ENCODE measurements around the gene SLC9A8. TPM values are rescaled to one million over a fixed set of nuclear protein-coding genes. Genes with fewer than 3 reads are reported as not detected.

The SLC9A8 gene
- total RNA-seq, 1 donor from 2014 or later, result 5.2 TPM

DNA sequence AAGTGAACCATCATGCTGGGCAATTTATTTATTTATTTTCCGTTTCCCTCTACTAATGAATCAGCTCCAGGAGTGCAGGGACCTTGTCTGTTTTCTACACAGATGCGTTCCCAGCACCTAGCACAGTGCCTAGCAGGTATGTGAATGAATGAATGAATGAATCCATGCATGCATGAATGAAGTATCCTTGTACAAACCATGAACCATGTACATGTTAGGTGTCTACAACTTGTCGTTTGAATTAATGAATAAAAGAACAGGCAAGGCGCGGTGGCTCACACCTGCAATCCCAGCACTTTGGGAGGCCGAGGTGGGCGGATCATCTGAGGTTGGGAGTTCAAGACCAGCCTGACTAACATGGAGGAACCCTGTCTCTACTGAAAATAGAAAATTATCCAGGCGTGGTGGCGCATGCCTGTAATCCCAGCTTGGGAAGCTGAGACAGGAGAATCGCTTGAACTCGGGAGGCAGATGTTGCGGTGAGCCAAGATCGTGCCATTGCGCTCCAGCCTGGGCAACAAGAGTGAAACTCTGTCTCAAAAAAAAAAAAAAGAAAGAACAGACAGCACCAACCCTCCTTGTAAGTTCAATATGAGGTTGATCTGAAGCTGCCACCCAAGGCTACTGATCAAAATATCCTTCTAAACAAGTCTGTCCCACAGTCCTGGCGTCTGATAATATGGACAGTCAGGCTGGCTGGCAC lies 27.3 kb upstream of the SLC9A8 start:
- DNase-seq (ENCODE audit: low spot score), result no peak
- Mint-ChIP-seq H3K36me3 (ENCODE audit: low read depth) (no peaks in the 10 kb centered on the region), H3K4me3 (ENCODE audit: unreplicated experiment) (no peak overlapping the region), H3K27ac (ENCODE audit: unreplicated experiment) (no peak overlapping the region), H3K9me3 (ENCODE audit: low read depth) (no peaks in the 10 kb centered on the region), H3K27me3 (ENCODE audit: low read depth) (no peaks in the 10 kb centered on the region), H3K4me1 (ENCODE audit: low read depth) (peaks cover 8% of the 10 kb centered on the region)
- TF ChIP-seq, protein P1, sequence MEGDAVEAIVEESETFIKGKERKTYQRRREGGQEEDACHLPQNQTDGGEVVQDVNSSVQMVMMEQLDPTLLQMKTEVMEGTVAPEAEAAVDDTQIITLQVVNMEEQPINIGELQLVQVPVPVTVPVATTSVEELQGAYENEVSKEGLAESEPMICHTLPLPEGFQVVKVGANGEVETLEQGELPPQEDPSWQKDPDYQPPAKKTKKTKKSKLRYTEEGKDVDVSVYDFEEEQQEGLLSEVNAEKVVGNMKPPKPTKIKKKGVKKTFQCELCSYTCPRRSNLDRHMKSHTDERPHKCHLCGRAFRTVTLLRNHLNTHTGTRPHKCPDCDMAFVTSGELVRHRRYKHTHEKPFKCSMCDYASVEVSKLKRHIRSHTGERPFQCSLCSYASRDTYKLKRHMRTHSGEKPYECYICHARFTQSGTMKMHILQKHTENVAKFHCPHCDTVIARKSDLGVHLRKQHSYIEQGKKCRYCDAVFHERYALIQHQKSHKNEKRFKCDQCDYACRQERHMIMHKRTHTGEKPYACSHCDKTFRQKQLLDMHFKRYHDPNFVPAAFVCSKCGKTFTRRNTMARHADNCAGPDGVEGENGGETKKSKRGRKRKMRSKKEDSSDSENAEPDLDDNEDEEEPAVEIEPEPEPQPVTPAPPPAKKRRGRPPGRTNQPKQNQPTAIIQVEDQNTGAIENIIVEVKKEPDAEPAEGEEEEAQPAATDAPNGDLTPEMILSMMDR (IDR thresholded peaks at IDR 0.05), result no peak

DNA sequence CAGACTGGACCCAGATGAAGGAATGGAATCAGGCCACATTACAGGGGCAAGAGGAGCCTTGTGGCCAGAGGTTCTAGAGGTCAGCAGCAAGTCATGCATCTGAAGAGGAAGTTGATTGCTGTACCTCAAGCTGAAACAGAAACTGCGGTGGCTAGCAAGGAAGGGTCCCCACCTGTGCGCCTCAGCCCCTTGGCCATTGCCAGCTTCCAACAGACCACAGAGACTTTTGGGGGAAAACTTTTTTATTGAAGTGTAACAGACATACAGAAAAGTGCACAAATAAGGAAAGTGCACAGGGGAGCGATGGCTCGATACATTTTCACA lies 26.8 kb upstream of the SLC9A8 start:
- Mint-ChIP-seq H3K4me3 (ENCODE audit: unreplicated experiment) (no peak overlapping the region), H3K27me3 (ENCODE audit: low read depth) (no peaks in the 10 kb centered on the region), H3K27ac (ENCODE audit: unreplicated experiment) (no peak overlapping the region), H3K9me3 (ENCODE audit: low read depth) (no peaks in the 10 kb centered on the region), H3K4me1 (ENCODE audit: low read depth) (peaks cover 10% of the 10 kb centered on the region), H3K36me3 (ENCODE audit: low read depth) (no peaks in the 10 kb centered on the region)
- no peak for DNase-seq (ENCODE audit: low spot score)
- TF ChIP-seq, protein P1 (IDR thresholded peaks at IDR 0.05), result no peak

DNA sequence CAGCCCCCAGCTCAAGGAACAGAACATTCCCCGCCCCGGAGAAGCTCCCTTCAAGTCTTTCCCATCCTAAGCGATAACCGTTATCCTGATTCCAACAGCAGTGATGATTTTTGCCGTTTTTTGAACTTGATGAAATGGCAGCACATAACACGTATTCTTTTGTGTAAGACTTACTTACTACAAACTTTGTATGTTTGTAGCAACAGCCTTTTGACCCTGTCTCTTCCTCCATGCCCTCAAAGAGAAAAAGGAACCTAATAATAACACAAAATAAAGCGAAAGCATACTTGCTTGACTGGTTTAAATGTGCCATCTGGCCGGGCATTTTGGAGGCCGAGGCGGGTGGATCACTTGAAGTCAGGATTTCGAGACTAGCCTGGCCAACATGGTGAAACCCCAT lies 26.4 kb upstream of the SLC9A8 start:
- no peak overlapping the region for H3K27ac Mint-ChIP-seq (ENCODE audit: unreplicated experiment)
- TF ChIP-seq, protein P1 (IDR thresholded peaks at IDR 0.05), result no peak

DNA sequence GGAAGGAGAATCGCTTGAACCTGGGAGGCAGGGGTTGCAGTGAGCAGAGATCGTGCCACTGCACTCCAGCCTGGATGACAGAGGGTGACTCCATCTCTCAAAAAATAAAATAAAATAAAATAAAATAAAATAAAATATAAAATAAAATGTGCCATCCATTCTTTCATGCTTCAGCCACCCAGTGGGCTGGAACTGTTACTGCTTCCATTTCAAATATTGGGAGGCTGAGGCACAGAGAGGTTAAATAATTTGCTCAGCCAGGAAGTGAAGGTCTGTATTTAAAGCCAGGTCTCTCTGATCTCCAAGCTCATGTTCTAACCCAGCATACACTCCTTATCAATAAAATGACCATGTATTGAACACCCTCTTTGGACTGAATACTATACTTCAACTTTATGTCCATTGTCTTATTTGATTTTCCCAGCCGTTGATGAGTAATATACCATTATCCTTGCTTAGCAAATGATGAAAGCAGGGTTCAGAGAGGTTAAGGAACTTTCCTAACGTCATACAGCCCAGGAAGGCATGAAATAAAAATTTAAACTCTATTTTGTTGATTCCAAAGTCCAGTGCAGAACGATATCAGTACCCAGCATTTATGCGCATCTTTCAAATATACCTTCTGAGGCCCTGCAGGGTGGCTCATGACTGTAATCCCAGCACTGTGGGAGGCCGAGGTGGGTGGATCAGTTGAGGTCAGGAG lies 25.8 kb upstream of the SLC9A8 start:
- Mint-ChIP-seq H3K9me3 (ENCODE audit: low read depth) (no peaks in the 10 kb centered on the region), H3K36me3 (ENCODE audit: low read depth) (no peaks in the 10 kb centered on the region), H3K4me1 (ENCODE audit: low read depth) (peaks cover 10% of the 10 kb centered on the region), H3K4me3 (ENCODE audit: unreplicated experiment) (no peak overlapping the region), H3K27me3 (ENCODE audit: low read depth) (peaks cover under 1% of the 10 kb centered on the region), H3K27ac (ENCODE audit: unreplicated experiment) (no peak overlapping the region)
- DNase-seq (ENCODE audit: low spot score), result no peak
- TF ChIP-seq, protein P1 (IDR thresholded peaks at IDR 0.05), result peak; percentile 72

More for the DNA sequence above, 26.4 kb upstream of the SLC9A8 start:
- H3K9me3 Mint-ChIP-seq (ENCODE audit: low read depth), result no peaks in the 10 kb centered on the region
- H3K27me3 Mint-ChIP-seq (ENCODE audit: low read depth), result no peaks in the 10 kb centered on the region
- no peak overlapping the region for H3K4me3 Mint-ChIP-seq (ENCODE audit: unreplicated experiment)
- DNase-seq (ENCODE audit: low spot score), result no peak
- no peaks in the 10 kb centered on the region for H3K36me3 Mint-ChIP-seq (ENCODE audit: low read depth)
- H3K4me1 Mint-ChIP-seq (ENCODE audit: low read depth), result peaks cover 10% of the 10 kb centered on the region

DNA sequence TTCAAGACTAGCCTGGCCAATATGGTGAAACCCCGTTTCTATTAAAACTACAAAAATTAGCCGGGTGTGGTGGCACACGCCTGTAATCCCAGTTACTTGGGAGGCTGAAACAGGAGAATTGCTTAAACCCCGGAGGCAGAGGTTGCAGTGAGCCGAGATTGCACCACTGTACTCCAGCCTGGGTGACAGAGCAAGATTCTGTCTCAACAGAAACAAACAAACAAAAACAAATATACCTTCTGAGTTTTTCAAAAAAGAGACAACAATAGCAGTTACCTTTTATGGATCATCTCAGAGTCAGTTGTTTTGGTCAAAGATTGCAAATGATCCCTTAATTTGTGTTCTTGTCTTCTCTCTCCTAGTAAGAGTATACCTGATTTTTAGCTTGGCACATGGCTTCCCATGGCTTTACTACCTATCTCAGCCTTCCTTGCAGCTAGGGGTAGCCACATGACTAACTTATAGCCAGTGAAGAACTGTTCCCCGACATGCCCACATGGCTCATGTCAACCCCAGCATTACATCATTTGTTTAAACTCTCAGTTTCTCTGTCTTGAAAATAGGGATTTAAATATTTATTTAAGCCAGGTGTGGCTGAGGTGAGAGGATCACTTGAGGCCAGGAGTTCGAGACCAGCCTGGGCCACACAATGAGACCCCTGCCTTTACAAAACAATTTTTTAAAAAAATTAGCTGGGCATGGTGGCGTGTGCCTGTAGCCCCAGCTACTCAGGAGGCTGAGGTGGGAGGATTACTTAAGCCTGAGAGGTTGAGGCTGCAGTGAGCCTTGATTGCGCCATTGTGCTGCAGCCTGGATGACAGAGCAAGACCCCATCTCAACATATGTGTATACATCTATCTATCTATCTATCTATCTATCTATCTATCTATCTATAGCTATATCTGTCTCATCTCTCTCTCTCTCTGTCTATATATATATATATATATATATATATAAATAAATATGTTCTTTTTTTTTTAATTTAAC lies 25.0 kb upstream of the SLC9A8 start:
- no peaks in the 10 kb centered on the region for H3K36me3 Mint-ChIP-seq (ENCODE audit: low read depth)
- TF ChIP-seq, protein P1 (IDR thresholded peaks at IDR 0.05), result no peak
- peaks cover 2% of the 10 kb centered on the region for H3K27me3 Mint-ChIP-seq (ENCODE audit: low read depth)
- no peaks in the 10 kb centered on the region for H3K9me3 Mint-ChIP-seq (ENCODE audit: low read depth)
- DNase-seq (ENCODE audit: low spot score), result no peak
- no peak overlapping the region for H3K4me3 Mint-ChIP-seq (ENCODE audit: unreplicated experiment)
- H3K4me1 Mint-ChIP-seq (ENCODE audit: low read depth), result peaks cover 10% of the 10 kb centered on the region
- H3K27ac Mint-ChIP-seq (ENCODE audit: unreplicated experiment), result no peak overlapping the region
